CD14-positive monocyte (primary cell): ENCODE data around the gene MYO1E. TPM values are rescaled to one million over a fixed set of nuclear protein-coding genes. Genes with fewer than 3 reads are reported as not detected.

Experiments used
- DNase-seq, 3 donors: peaks; one replicate each; pipeline ENCODE4 v3.0.0-alpha.2; 2011 to 2022
- H2AFZ ChIP-seq: 2 replicates; pipeline ENCODE4 v1.6.0; 2012; ENCODE audit warnings: mild to moderate bottlenecking, low read depth, low read length, inconsistent platforms; ENCODE audit not compliant: insufficient read depth, poor library complexity, severe bottlenecking
- H3K27ac ChIP-seq, 2 donors: 1 replicate in 1 of 2; 2 replicates in 1 of 2; pipeline ENCODE4 v1.5.1; 2012 to 2013; ENCODE audit warnings: low read length in 2 of 2, control low read depth in 1 of 2, inconsistent platforms in 1 of 2, low read depth in 1 of 2, mild to moderate bottlenecking in 1 of 2
- H3K27me3 ChIP-seq, 2 donors: one replicate each; pipeline versions ENCODE4 v1.6.0 to v1.6.1; 2011 to 2013; ENCODE audit warnings: low read length in 2 of 2; ENCODE audit not compliant: control insufficient read depth in 2 of 2, insufficient read depth in 2 of 2
- H3K36me3 ChIP-seq, 2 donors: replicated peaks in 1 of 2; 1 replicate in 1 of 2; 2 replicates in 1 of 2; pipeline versions ENCODE4 v1.5.1 to v1.6.1; 2012 to 2013; ENCODE audit warnings: low read length in 2 of 2, control low read depth in 1 of 2, inconsistent platforms in 1 of 2, mild to moderate bottlenecking in 1 of 2; ENCODE audit not compliant: insufficient read depth in 2 of 2, control insufficient read depth in 1 of 2
- H3K4me1 ChIP-seq, 2 donors: 1 replicate in 1 of 2; 2 replicates in 1 of 2; pipeline versions ENCODE4 v1.5.1 to v1.6.1; 2012 to 2013; ENCODE audit warnings: low read length in 2 of 2, control low read depth in 1 of 2, inconsistent platforms in 1 of 2, mild to moderate bottlenecking in 1 of 2, moderate library complexity in 1 of 2; ENCODE audit not compliant: insufficient read depth in 2 of 2, control insufficient read depth in 1 of 2
- H3K4me2 ChIP-seq: replicated peaks from 2 replicates; pipeline ENCODE3; 2012; ENCODE audit warnings: low read length, moderate library complexity, mild to moderate bottlenecking; ENCODE audit not compliant: poor library complexity, severe bottlenecking; ENCODE audit errors: extremely low read depth
- H3K4me3 ChIP-seq, 3 experiments: fragments of 200-600 bp in 1 of 3; sonication (generic) in 1 of 3; replicated peaks in 1 of 3; 1 replicate in 2 of 3; 2 replicates in 1 of 3; pipeline ENCODE4 v1.5.1; 2011 to 2013; ENCODE audit warnings: low read length in 3 of 3, mild to moderate bottlenecking in 3 of 3, control low read depth in 2 of 3, low read depth in 2 of 3, inconsistent platforms in 1 of 3, moderate library complexity in 1 of 3
- H3K79me2 ChIP-seq: 2 replicates; pipeline ENCODE4 v1.6.0; 2012; ENCODE audit warnings: mild to moderate bottlenecking, control low read depth, inconsistent platforms, low read length, moderate library complexity; ENCODE audit not compliant: insufficient read depth
- H3K9ac ChIP-seq: 2 replicates; pipeline ENCODE4 v1.6.0; 2017; ENCODE audit warnings: low read length, mild to moderate bottlenecking; ENCODE audit not compliant: insufficient read depth, poor library complexity, severe bottlenecking
- H3K9me3 ChIP-seq, 2 donors: replicated peaks in 1 of 2; 1 replicate in 1 of 2; 2 replicates in 1 of 2; pipeline versions ENCODE4 v1.5.1 to v1.6.1; 2012 to 2013; ENCODE audit warnings: low read length in 2 of 2, control low read depth in 1 of 2; ENCODE audit not compliant: control insufficient read depth in 1 of 2, insufficient read depth in 1 of 2
- H4K20me1 ChIP-seq: 2 replicates; pipeline ENCODE4 v1.6.0; 2012; ENCODE audit warnings: mild to moderate bottlenecking, low read length, control low read depth, moderate library complexity; ENCODE audit not compliant: insufficient read depth
- H3K27ac Mint-ChIP-seq, 7 donors: one replicate each; pipeline ENCODE4 v1.8.0; 2020; ENCODE audit warnings: mild to moderate bottlenecking in 7 of 7, mixed read lengths in 7 of 7, moderate library complexity in 6 of 7, inconsistent platforms in 2 of 7
- H3K27me3 Mint-ChIP-seq, 3 donors: one replicate each; pipeline ENCODE4 v1.8.0; 2021 to 2022; ENCODE audit warnings: low read depth in 3 of 3, mild to moderate bottlenecking in 3 of 3, mixed read lengths in 3 of 3, moderate library complexity in 3 of 3, inconsistent platforms in 1 of 3
- H3K36me3 Mint-ChIP-seq, 2 donors: one replicate each; pipeline ENCODE4 v1.8.0; 2020; ENCODE audit warnings: mixed read lengths in 2 of 2, inconsistent platforms in 1 of 2, mild to moderate bottlenecking in 1 of 2
- H3K4me1 Mint-ChIP-seq: one replicate; pipeline ENCODE4 v1.8.0; 2020; ENCODE audit warnings: mild to moderate bottlenecking, mixed read lengths
- H3K4me3 Mint-ChIP-seq, 2 donors: one replicate each; pipeline ENCODE4 v1.8.0; 2020; ENCODE audit warnings: mild to moderate bottlenecking in 2 of 2, mixed read lengths in 2 of 2, moderate library complexity in 1 of 2
- H3K9me3 Mint-ChIP-seq, 7 donors: one replicate each; pipeline ENCODE4 v1.8.0; 2020 to 2022; ENCODE audit warnings: mixed read lengths in 7 of 7, mild to moderate bottlenecking in 6 of 7, moderate library complexity in 6 of 7, inconsistent platforms in 2 of 7
- CTCF ChIP-seq: fragments of 200-600 bp; IDR thresholded peaks from one replicate; pipeline ENCODE4 v1.8.0; 2022; ENCODE audit warnings: antibody characterized with exemption, mild to moderate bottlenecking
- WGBS: methylation state at CpG from one replicate; pipeline ENCODE4 v1.1.5; 2013; ENCODE audit warnings: missing lambda C conversion rate; ENCODE audit not compliant: insufficient coverage; 5-methylcytosine and 5-hydroxymethylcytosine counted together
- intact Hi-C, 2 donors: fragments of 100-400 bp; cut with micrococcal nuclease; formaldehyde crosslinking; loops; one replicate each; pipeline versions ENCODE4 v1.15.0 to v1.15.1; 2023
- polyA plus RNA-seq, 3 donors: library from polyadenylated mRNA; depleted of rRNA in 1 of 3; unstranded in 2 of 3; stranded (reverse) in 1 of 3; fragments of 300-500 nt in 2 of 3; fragments of >200 nt in 1 of 3; fragmentation: Illumina TruSeq in 2 of 3; gene quantifications; 1 replicate in 2 of 3; 2 replicates in 1 of 3; pipeline ENCODE4 v1.2.3, GENCODE V29; 2012 to 2021

MYO1E gene
- polyA plus RNA-seq, 3 donors: 5.5 to 16.2 (median 6.2) TPM

- DNase-seq: no peak
- no peaks in the 10 kb centered on the region for H3K36me3 ChIP-seq
- no peaks in the 10 kb centered on the region for H3K27me3 ChIP-seq
- 100% methylated on average over 1 of the region's 4 CpGs for WGBS
- H2AFZ ChIP-seq: no peak overlapping the region
- H3K27ac ChIP-seq: no peak overlapping the region
- Mint-ChIP-seq H3K27me3 (no peaks in the 10 kb centered on the region), H3K36me3 (peaks cover 0 to 2% of the 10 kb centered on the region in 2 donors), H3K4me1 (peaks cover 33% of the 10 kb centered on the region), H3K27ac (no peak overlapping the region), H3K4me3 (no peak overlapping the region), H3K9me3 (no peaks in the 10 kb centered on the region)
- TF ChIP-seq CTCF: no peak
- no peaks in the 10 kb centered on the region for H3K9me3 ChIP-seq
- intact Hi-C loops: no loop called here
- H4K20me1 ChIP-seq: peaks cover 27% of the 10 kb centered on the region
- H3K4me2 ChIP-seq: no peak overlapping the region
- no peak overlapping the region for H3K4me3 ChIP-seq
- no peaks in the 10 kb centered on the region for H3K79me2 ChIP-seq
- H3K4me1 ChIP-seq: peaks cover 22 to 29% of the 10 kb centered on the region in 2 donors
- no peak overlapping the region for H3K9ac ChIP-seq
These were observed 43.6 kb downstream of the MYO1E start for GRCh38 chr15:59329091-59329490.

- no peak overlapping the region for H3K27ac ChIP-seq
- H3K4me1 ChIP-seq: peaks cover 20 to 22% of the 10 kb centered on the region in 2 donors
- peaks cover 25% of the 10 kb centered on the region for H3K4me1 Mint-ChIP-seq
- peaks cover 23% of the 10 kb centered on the region for H4K20me1 ChIP-seq
- H3K9me3 Mint-ChIP-seq: no peaks in the 10 kb centered on the region
- WGBS: 0% methylated on average over 1 of the region's 3 CpGs
- H3K27ac Mint-ChIP-seq: peak overlapping the region in 5 of 7 donors; percentile 4 to 59 (median 7)
- H3K27me3 Mint-ChIP-seq: peaks cover 0 to 1% (median 0%) of the 10 kb centered on the region in 3 donors
- peak overlapping the region; percentile 45 for H2AFZ ChIP-seq
- H3K4me3 ChIP-seq: no peak overlapping the region
- H3K4me3 Mint-ChIP-seq: peak overlapping the region in 1 of 2 donors; percentile 57
- intact Hi-C loops: no loop called here
- no peaks in the 10 kb centered on the region for H3K27me3 ChIP-seq
- H3K36me3 Mint-ChIP-seq: peaks cover 0 to 2% of the 10 kb centered on the region in 2 donors
- no peaks in the 10 kb centered on the region for H3K36me3 ChIP-seq
- H3K4me2 ChIP-seq: no peak overlapping the region
- H3K9ac ChIP-seq: no peak overlapping the region
- DNase-seq: peak; percentile 40 to 59 (median 46)
- H3K79me2 ChIP-seq: no peaks in the 10 kb centered on the region
- no peak for TF ChIP-seq CTCF
- no peaks in the 10 kb centered on the region for H3K9me3 ChIP-seq
These were observed 44.7 kb downstream of the MYO1E start for GRCh38 chr15:59327942-59328341.
